Nasal cavity respiratory epithelium epithelial cell of viscerocranial mucosa (primary cell): ENCODE results near the gene SEC22A. TPM values are rescaled to one million over a fixed set of nuclear protein-coding genes. Genes with fewer than 3 reads are reported as not detected.

Experiments
- total RNA-seq: library from RNA; depleted of rRNA; stranded (reverse); fragments of >200 nt; gene quantifications from 2 replicates; pipeline ENCODE4 v1.2.3, GENCODE V29; 2014

Gene SEC22A, protein sequence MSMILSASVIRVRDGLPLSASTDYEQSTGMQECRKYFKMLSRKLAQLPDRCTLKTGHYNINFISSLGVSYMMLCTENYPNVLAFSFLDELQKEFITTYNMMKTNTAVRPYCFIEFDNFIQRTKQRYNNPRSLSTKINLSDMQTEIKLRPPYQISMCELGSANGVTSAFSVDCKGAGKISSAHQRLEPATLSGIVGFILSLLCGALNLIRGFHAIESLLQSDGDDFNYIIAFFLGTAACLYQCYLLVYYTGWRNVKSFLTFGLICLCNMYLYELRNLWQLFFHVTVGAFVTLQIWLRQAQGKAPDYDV
- total RNA-seq: 34.1 and 60.5 TPM in 2 replicates

DNA sequence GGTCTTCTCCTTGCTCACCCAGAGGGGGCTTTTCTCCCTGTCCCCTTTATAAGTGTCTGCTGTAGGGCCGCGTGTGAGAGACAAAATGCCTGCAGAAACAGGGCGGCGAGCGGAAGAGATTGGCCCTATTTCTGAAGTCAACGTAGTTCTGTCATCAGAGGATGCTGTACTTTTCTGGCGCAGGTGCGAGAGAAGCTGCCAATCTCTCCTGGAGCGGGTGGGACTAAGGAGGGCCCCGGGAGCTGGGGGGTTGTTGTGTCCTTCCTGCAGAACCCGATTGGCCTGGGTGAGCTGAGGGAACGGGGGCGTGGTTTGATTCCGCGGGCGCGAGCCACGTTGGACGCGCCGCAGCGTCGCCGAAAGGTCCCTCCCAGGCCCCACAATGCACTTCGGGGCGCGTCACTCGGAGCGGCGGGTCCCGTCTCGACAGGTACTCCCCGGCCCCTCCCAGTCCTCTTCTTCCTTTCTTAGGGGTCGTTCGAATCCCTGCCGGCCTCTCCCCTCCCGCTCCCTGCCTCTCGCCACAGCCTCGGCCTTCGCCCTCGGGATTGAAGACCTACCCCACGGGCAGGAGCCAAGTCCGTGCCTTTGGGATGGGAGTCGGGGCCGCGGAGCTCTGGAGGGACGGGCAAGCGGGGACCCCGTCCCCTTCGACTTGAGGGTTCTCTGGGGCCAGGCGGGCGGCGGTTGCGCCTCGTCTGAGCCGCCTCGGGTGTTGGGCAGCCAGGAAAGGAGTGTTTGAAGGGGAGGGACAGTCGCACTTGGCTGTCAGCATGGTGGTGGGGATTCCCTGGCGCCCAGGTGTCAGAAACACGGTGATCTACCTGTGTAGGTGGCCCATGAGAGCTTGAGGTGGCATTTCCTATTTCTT is at the start of gene SEC22A:
Gene SEC22A (plus strand): TSS at position 387 of the 871 bp plus-strand sequence. CDS start 7,275 bp downstream, outside the sequence.

Other genes with a start within 250 kb of the SEC22A start
- 0.34 and 3.3 TPM in 2 replicates for gene SEMA5B, start 174.2 kb upstream of the SEC22A start, total RNA-seq
- gene PDIA5, start 134.9 kb upstream of the SEC22A start, total RNA-seq: 32.7 and 34.5 TPM in 2 replicates
- not detected in 2 replicates for gene ADCY5, start 247.1 kb downstream of the SEC22A start, total RNA-seq